Body of pancreas (tissue), 4 donors: ENCODE data around the gene USH2A.

Experiments
- POLR2A ChIP-seq, 3 donors: fragments of 450-650 bp; IDR thresholded peaks; one replicate each; pipeline ENCODE4 v1.6.1; 2016; ENCODE audit warnings: antibody characterized with exemption in 3 of 3, mild to moderate bottlenecking in 2 of 3
- TF ChIP-seq, protein P1 (sequence below), 7 experiments: fragments of 450-650 bp in 4 of 7; fragments of 200-600 bp in 3 of 7; sonication (generic) in 3 of 7; IDR thresholded peaks; one replicate each; pipeline ENCODE4 v1.5.1; 2016 to 2019; ENCODE audit warnings: antibody characterized with exemption in 7 of 7

- TF ChIP-seq, protein P1, sequence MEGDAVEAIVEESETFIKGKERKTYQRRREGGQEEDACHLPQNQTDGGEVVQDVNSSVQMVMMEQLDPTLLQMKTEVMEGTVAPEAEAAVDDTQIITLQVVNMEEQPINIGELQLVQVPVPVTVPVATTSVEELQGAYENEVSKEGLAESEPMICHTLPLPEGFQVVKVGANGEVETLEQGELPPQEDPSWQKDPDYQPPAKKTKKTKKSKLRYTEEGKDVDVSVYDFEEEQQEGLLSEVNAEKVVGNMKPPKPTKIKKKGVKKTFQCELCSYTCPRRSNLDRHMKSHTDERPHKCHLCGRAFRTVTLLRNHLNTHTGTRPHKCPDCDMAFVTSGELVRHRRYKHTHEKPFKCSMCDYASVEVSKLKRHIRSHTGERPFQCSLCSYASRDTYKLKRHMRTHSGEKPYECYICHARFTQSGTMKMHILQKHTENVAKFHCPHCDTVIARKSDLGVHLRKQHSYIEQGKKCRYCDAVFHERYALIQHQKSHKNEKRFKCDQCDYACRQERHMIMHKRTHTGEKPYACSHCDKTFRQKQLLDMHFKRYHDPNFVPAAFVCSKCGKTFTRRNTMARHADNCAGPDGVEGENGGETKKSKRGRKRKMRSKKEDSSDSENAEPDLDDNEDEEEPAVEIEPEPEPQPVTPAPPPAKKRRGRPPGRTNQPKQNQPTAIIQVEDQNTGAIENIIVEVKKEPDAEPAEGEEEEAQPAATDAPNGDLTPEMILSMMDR (IDR thresholded peaks at IDR 0.05) = no peak
- TF ChIP-seq POLR2A (IDR thresholded peaks at IDR 0.05) = no peak
Observed at GRCh38 chr1:215825056-215825455, 598.2 kb downstream of the USH2A start.
